Umbilical cord (tissue), 2 donors: Measurements from ENCODE around the gene CCT3. TPM values are rescaled to one million over a fixed set of nuclear protein-coding genes. Genes with fewer than 3 reads are reported as not detected.
A peak's percentile ranks its signal among the peaks of the same experiment; 100 is the strongest.

Source experiments
- DNase-seq: peaks from one replicate; pipeline ENCODE4 v3.0.0-alpha.2; 2015; ENCODE audit warnings: low spot score
- total RNA-seq: library from RNA; depleted of rRNA; stranded (reverse); fragments of >200 nt; gene quantifications from one replicate; pipeline ENCODE4 v1.2.3, GENCODE V29; 2014; ENCODE audit warnings: low replicate concordance; ENCODE audit not compliant: insufficient read depth

The CCT3 gene
- total RNA-seq, 1 donor from 2014 or later: 240 TPM

- peak; percentile 99 for DNase-seq
These were observed 55.4 kb downstream of the CCT3 start, which contains the start of gene SMG5 for GRCh38 chr1:156282479-156283222. Gene SMG5 (minus strand): TSS chr1:156282825. CDS start chr1:156282680, 145 bp downstream.

- no peak for DNase-seq
These were observed 56.2 kb downstream of the CCT3 start for GRCh38 chr1:156281693-156282478.

- no peak for DNase-seq
These were observed 56.8 kb downstream of the CCT3 start for GRCh38 chr1:156281281-156281680.

- no peak for DNase-seq
These were observed 58.3 kb downstream of the CCT3 start for GRCh38 chr1:156279837-156280236.

GRCh38 chr1:156276966-156277381 is 61.1 kb downstream of the CCT3 start:
- DNase-seq: no peak

GRCh38 chr1:156276532-156276931 is 61.6 kb downstream of the CCT3 start:
- no peak for DNase-seq

- no peak for DNase-seq
These were observed 67.8 kb downstream of the CCT3 start for GRCh38 chr1:156270314-156270713.

GRCh38 chr1:156268336-156268735 is 69.8 kb downstream of the CCT3 start:
- no peak for DNase-seq

- DNase-seq: no peak
These were observed 72.0 kb downstream of the CCT3 start for GRCh38 chr1:156266051-156266450.

GRCh38 chr1:156263288-156263655 is 74.8 kb downstream of the CCT3 start:
- no peak for DNase-seq

- no peak for DNase-seq
These were observed 75.4 kb downstream of the CCT3 start for GRCh38 chr1:156262461-156263287.

- DNase-seq: no peak
These were observed 77.2 kb downstream of the CCT3 start for GRCh38 chr1:156260896-156261295.

- no peak for DNase-seq
These were observed 78.3 kb downstream of the CCT3 start for GRCh38 chr1:156259805-156260204.

Other genes starting within 250 kb of the CCT3 start
- gene LMNA, start 223.6 kb downstream of the CCT3 start, total RNA-seq: 422 TPM
- gene SEMA4A, start 184.7 kb downstream of the CCT3 start, total RNA-seq: 11.8 TPM
- gene SLC25A44, start 144.2 kb downstream of the CCT3 start, total RNA-seq: 3.9 TPM
- 19.3 TPM for gene PMF1, start 125.3 kb downstream of the CCT3 start, total RNA-seq
- not detected for gene BGLAP, start 96.1 kb downstream of the CCT3 start, total RNA-seq
- gene PAQR6, start 90.2 kb downstream of the CCT3 start, total RNA-seq: not detected
- 43.3 TPM for gene SMG5, start 55.5 kb downstream of the CCT3 start, total RNA-seq
- gene TMEM79, start 54.0 kb downstream of the CCT3 start, total RNA-seq: 3.4 TPM
- gene GLMP, start 42.6 kb downstream of the CCT3 start, total RNA-seq: 20.7 TPM
- gene VHLL, start 39.0 kb downstream of the CCT3 start, total RNA-seq: 6.0 TPM
- not detected for gene TSACC, start 234 bp upstream of the CCT3 start, total RNA-seq
- gene RHBG, start 30.9 kb upstream of the CCT3 start, total RNA-seq: not detected
- gene MEF2D, start 162.5 kb upstream of the CCT3 start, total RNA-seq: 5.5 TPM
- gene IQGAP3, start 234.3 kb upstream of the CCT3 start, total RNA-seq: 4.6 TPM
- gene TTC24, start 241.4 kb upstream of the CCT3 start, total RNA-seq: 3.1 TPM